Measurements from ENCODE around the gene RERE. TPM values are rescaled to one million over a fixed set of nuclear protein-coding genes. Genes with fewer than 3 reads are reported as not detected.

The RERE gene
- total and polyA plus RNA-seq, 2 donors (not counting 3 experiments of a cell fraction or from before 2014, with no cell fraction given): 14.1 to 113 TPM

DNA sequence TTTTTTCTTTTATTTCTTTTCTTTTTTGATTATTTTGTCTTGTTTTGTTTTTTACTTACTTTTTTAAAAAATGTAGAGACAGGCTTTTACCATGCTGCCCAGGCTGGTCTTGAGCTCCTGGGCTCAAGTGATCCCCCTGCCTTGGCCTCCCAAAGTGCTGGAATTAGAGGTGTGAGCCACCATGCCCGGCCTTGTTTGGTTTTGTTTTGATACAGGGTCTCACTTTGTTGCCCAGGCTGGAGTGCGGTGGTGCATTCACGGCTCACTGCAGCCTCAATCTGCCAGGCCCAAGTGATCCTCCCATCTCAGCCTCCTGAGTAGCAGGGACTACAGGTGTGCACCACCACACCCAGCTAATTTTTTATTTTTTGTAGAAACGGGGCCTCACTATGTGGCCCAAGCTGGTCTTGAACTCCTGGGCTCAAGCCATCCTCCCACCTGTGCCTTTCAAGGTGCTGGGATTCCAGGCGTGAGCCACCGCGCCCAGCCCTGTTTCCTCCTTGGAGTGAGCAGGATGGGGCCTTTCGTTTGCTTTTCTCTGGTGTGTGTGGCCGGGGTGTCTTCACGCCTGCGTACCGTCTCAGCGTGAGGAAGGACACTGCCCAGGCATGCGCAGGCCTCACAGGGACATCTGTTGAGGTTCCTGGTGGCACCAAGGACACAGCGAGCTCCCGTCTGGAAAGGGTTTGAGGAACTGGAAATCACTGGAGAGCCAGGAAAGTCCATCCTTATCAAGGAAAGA is 484.0 kb downstream of the RERE start:
- ChIA-PET CTCF (interaction anchor here (1.0 kb wide), 1 partner anchor 318 kb away, joined by 4 read pairs; no protein-coding TSS in a partner anchor), POLR2A (no interaction called here)
- no peak for TF ChIP-seq GATA2 (IDR thresholded peaks at IDR 0.05; ENCODE audit: insufficient read depth, insufficient read length, low read depth, low read length)
- H3K4me3 ChIP-seq (replicated peaks in 1 of 3; ENCODE audit: insufficient read depth in 1 of 3, low read depth in 1 of 3, low read length in 3 of 3): no peak overlapping the region
- no peak overlapping the region for H2AFZ ChIP-seq (ENCODE audit: low read depth, low read length)
- no peak for FAIRE-seq
- no peaks in the 10 kb centered on the region for H3K9me1 ChIP-seq (replicated peaks; ENCODE audit: control insufficient read depth, extremely low read depth, insufficient read depth, low read length)
- H4K20me1 ChIP-seq (replicated peaks; ENCODE audit: control insufficient read depth, extremely low read depth, insufficient read depth, low read length): no peaks in the 10 kb centered on the region
- dilution Hi-C loops (cut with MboI; ENCODE audit: extremely low pct_ligation_motif_present, low sequenced_read_pairs): no loop called here
- no peak overlapping the region for H3K27ac ChIP-seq (ENCODE audit: insufficient read depth, low read depth, low read length)
- intact Hi-C loops (cut with micrococcal nuclease): no loop called here
- DNase-seq (ENCODE audit: low read depth, low spot score): no peak
- H3K4me1 ChIP-seq (ENCODE audit: control insufficient read depth, extremely low read depth, insufficient read depth, low read length): no peaks in the 10 kb centered on the region
- no peak overlapping the region for H3K4me2 ChIP-seq (ENCODE audit: insufficient read depth, low read length)
- no TSS peak for BruUV-seq (replicated peaks)
- no peaks in the 10 kb centered on the region for H3K9me3 ChIP-seq (replicated peaks; ENCODE audit: control insufficient read depth, insufficient read depth, low read length)
- H3K27me3 ChIP-seq (ENCODE audit: control insufficient read depth in 2 of 2, insufficient read depth in 2 of 2, low read length in 2 of 2): no peaks in the 10 kb centered on the region
- no peak overlapping the region for H3K9ac ChIP-seq (replicated peaks; ENCODE audit: extremely low read depth, insufficient read depth, low read length)
- H3K36me3 ChIP-seq (ENCODE audit: control insufficient read depth in 2 of 2, extremely low read depth in 1 of 2, insufficient read depth in 2 of 2, low read length in 2 of 2): no peaks in the 10 kb centered on the region
- H3K79me2 ChIP-seq (ENCODE audit: control insufficient read depth, insufficient read depth, low read length): no peaks in the 10 kb centered on the region

DNA sequence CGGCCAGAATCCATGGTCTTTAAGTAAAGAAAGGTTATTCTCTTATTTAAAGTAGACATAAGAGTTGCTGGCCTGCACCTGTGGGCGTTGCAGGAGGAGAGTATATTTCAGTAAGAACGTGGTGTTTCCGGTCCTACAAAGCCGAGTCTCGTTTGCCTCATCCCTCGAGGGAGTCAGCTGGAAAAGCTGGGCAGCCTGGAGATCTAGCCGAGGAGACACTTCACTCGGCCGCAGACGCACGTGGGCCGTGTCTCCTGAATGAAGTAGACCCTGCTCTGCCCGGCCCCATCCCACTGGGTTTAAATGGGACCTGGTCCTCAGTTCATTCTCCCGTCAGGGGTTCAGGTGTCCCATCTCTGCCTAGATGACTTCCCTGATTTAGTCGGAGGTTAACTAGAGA is 484.6 kb downstream of the RERE start:
- Histone ChIP-seq H3K36me3 (ENCODE audit: control insufficient read depth in 2 of 2, extremely low read depth in 1 of 2, insufficient read depth in 2 of 2, low read length in 2 of 2) (no peaks in the 10 kb centered on the region), H3K9me3 (replicated peaks; ENCODE audit: control insufficient read depth, insufficient read depth, low read length) (no peaks in the 10 kb centered on the region), H3K4me3 (replicated peaks in 1 of 3; ENCODE audit: insufficient read depth in 1 of 3, low read depth in 1 of 3, low read length in 3 of 3) (no peak overlapping the region), H3K9me1 (replicated peaks; ENCODE audit: control insufficient read depth, extremely low read depth, insufficient read depth, low read length) (no peaks in the 10 kb centered on the region), H4K20me1 (replicated peaks; ENCODE audit: control insufficient read depth, extremely low read depth, insufficient read depth, low read length) (no peaks in the 10 kb centered on the region), H3K9ac (replicated peaks; ENCODE audit: extremely low read depth, insufficient read depth, low read length) (no peak overlapping the region), H3K4me2 (ENCODE audit: insufficient read depth, low read length) (no peak overlapping the region), H2AFZ (ENCODE audit: low read depth, low read length) (no peak overlapping the region), H3K79me2 (ENCODE audit: control insufficient read depth, insufficient read depth, low read length) (no peaks in the 10 kb centered on the region), H3K27ac (ENCODE audit: insufficient read depth, low read depth, low read length) (no peak overlapping the region), H3K27me3 (ENCODE audit: control insufficient read depth in 2 of 2, insufficient read depth in 2 of 2, low read length in 2 of 2) (no peaks in the 10 kb centered on the region), H3K4me1 (ENCODE audit: control insufficient read depth, extremely low read depth, insufficient read depth, low read length) (no peaks in the 10 kb centered on the region)
- ChIA-PET CTCF (no interaction called here), POLR2A (no interaction called here)
- TF ChIP-seq GATA2 (IDR thresholded peaks at IDR 0.05; ENCODE audit: insufficient read depth, insufficient read length, low read depth, low read length) (no peak), EZH2 (IDR thresholded peaks at IDR 0.05; ENCODE audit: borderline replicate concordance, low read depth, low read length, severe bottlenecking) (no peak), POLR2A (IDR thresholded peaks at IDR 0.05; ENCODE audit: low read depth, low read length) (no peak), JUN (IDR thresholded peaks at IDR 0.05; ENCODE audit: borderline replicate concordance, insufficient read depth, insufficient read length, low read depth) (no peak), FOS (IDR thresholded peaks at IDR 0.05; ENCODE audit: borderline replicate concordance, insufficient read depth, low read length) (no peak), MYC (IDR thresholded peaks at IDR 0.05; ENCODE audit: low read depth, low read length) (no peak), POLR2AphosphoS5 (IDR thresholded peaks at IDR 0.05; ENCODE audit: insufficient read depth, low read depth, low read length) (no peak)
- TF ChIP-seq, protein P1, sequence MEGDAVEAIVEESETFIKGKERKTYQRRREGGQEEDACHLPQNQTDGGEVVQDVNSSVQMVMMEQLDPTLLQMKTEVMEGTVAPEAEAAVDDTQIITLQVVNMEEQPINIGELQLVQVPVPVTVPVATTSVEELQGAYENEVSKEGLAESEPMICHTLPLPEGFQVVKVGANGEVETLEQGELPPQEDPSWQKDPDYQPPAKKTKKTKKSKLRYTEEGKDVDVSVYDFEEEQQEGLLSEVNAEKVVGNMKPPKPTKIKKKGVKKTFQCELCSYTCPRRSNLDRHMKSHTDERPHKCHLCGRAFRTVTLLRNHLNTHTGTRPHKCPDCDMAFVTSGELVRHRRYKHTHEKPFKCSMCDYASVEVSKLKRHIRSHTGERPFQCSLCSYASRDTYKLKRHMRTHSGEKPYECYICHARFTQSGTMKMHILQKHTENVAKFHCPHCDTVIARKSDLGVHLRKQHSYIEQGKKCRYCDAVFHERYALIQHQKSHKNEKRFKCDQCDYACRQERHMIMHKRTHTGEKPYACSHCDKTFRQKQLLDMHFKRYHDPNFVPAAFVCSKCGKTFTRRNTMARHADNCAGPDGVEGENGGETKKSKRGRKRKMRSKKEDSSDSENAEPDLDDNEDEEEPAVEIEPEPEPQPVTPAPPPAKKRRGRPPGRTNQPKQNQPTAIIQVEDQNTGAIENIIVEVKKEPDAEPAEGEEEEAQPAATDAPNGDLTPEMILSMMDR (IDR thresholded peaks at IDR 0.05; ENCODE audit: extremely low read depth in 1 of 2, insufficient read depth in 1 of 2, low read depth in 1 of 2, low read length in 2 of 2): no peak
- no peak for DNase-seq (ENCODE audit: low read depth, low spot score)
- intact Hi-C loops (cut with micrococcal nuclease): no loop called here
- dilution Hi-C loops (cut with MboI; ENCODE audit: extremely low pct_ligation_motif_present, low sequenced_read_pairs): no loop called here
- FAIRE-seq: no peak
- no TSS peak for BruUV-seq (replicated peaks)
